ENCODE measurements around the gene POU2F1. TPM values are rescaled to one million over a fixed set of nuclear protein-coding genes. Genes with fewer than 3 reads are reported as not detected.

POU2F1 gene
- total and polyA plus RNA-seq, 4 donors, result 0.93 to 10.5 (median 6.5) TPM

DNA sequence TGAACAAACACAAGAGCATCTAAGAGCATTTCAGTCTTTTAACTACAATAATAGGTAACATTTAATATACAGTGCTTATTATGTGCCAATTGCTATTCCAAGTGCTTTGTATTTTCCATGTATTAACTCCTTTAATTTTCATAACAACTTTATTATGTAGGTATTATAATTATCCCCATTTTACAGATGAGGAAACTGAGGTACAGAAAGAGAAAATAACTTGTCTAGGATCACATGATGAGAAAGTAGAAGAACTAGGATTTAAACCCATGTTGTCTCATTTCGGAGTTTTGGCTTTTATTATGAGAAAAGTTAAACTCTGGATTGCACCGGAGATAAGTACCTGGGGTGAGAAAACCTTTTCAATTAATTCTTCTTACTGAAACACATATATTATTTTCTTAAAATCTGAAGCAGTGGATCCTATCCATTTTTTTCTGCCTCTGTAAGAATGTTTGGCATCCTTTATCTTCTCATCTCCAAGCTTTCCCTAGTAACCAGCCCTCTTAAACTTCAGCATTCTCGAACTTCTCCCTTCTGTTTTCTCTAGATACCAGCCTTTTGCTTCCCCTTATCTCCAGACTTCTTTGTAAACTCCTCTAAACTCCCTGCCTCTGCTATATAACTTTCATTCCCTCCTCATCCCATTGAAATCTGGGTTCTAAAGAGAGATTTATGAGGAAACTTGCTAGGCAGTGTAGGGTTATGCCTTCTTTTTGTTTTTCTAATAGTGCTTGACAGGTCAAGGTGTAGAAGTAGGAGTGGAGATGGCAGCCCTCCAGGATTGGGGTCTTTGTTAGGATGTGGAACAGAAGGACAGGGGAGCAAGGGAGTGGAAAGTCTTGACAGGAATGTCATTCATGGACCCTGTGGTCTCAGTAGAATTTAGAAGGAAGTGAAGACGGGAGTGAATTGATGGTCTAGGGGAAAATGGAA is 28.3 kb downstream of the POU2F1 start (continued):
- TF ChIP-seq, protein P1, sequence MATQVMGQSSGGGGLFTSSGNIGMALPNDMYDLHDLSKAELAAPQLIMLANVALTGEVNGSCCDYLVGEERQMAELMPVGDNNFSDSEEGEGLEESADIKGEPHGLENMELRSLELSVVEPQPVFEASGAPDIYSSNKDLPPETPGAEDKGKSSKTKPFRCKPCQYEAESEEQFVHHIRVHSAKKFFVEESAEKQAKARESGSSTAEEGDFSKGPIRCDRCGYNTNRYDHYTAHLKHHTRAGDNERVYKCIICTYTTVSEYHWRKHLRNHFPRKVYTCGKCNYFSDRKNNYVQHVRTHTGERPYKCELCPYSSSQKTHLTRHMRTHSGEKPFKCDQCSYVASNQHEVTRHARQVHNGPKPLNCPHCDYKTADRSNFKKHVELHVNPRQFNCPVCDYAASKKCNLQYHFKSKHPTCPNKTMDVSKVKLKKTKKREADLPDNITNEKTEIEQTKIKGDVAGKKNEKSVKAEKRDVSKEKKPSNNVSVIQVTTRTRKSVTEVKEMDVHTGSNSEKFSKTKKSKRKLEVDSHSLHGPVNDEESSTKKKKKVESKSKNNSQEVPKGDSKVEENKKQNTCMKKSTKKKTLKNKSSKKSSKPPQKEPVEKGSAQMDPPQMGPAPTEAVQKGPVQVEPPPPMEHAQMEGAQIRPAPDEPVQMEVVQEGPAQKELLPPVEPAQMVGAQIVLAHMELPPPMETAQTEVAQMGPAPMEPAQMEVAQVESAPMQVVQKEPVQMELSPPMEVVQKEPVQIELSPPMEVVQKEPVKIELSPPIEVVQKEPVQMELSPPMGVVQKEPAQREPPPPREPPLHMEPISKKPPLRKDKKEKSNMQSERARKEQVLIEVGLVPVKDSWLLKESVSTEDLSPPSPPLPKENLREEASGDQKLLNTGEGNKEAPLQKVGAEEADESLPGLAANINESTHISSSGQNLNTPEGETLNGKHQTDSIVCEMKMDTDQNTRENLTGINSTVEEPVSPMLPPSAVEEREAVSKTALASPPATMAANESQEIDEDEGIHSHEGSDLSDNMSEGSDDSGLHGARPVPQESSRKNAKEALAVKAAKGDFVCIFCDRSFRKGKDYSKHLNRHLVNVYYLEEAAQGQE (IDR thresholded peaks at IDR 0.05), result no peak
- no peak for TF ChIP-seq JUND (IDR thresholded peaks at IDR 0.05)

DNA sequence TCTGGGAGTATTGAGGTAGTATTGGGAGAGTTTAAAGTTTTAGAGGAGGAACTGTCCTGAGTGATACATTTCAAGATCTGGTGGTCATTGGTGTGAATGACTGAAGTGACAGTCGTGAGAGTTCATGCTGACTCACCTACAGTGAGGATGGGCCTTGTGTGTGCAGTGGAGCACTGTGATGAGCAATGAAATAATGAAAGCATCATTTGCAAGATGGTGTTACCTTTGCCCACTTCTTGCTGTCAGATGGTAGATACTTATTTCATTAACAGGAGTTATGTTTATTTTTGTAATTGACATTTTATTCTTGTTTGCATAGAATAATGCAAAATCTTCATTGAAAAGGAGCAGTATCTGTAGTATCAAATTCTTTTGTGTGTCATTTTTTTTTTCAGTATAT is 29.0 kb downstream of the POU2F1 start:
- H3K4me1 ChIP-seq (ENCODE audit: control insufficient read depth in 4 of 4, insufficient read depth in 4 of 4, low read length in 3 of 4), result peaks cover 0 to 5% (median 0%) of the 10 kb centered on the region in 4 donors
- H3K27me3 ChIP-seq (ENCODE audit: control insufficient read depth in 4 of 4, insufficient read depth in 4 of 4, low read length in 3 of 4), result no peaks in the 10 kb centered on the region
- DNase-seq (ENCODE audit: low spot score), result no peak
- no peaks in the 10 kb centered on the region for H3K9me3 ChIP-seq (ENCODE audit: control insufficient read depth in 4 of 4, low read length in 3 of 4)
- whole genome bisulfite sequencing, result 87% methylated on average over 1 of the region's 1 CpG
- no peak overlapping the region for H3K9ac ChIP-seq (ENCODE audit: low read depth in 1 of 2, low read length in 2 of 2)
- no peaks in the 10 kb centered on the region for H3K36me3 ChIP-seq (ENCODE audit: control insufficient read depth in 4 of 4, insufficient read depth in 3 of 4, low read depth in 1 of 4, low read length in 3 of 4)
- no peak overlapping the region for H3K27ac ChIP-seq (ENCODE audit: low read depth in 1 of 2, low read length in 2 of 2)
- no peak for TF ChIP-seq HNF4A (conservative IDR thresholded peaks at IDR 0.05)
- no peak for TF ChIP-seq EGR1 (IDR thresholded peaks at IDR 0.05; ENCODE audit: low read depth in 2 of 2)
- TF ChIP-seq, protein P2, sequence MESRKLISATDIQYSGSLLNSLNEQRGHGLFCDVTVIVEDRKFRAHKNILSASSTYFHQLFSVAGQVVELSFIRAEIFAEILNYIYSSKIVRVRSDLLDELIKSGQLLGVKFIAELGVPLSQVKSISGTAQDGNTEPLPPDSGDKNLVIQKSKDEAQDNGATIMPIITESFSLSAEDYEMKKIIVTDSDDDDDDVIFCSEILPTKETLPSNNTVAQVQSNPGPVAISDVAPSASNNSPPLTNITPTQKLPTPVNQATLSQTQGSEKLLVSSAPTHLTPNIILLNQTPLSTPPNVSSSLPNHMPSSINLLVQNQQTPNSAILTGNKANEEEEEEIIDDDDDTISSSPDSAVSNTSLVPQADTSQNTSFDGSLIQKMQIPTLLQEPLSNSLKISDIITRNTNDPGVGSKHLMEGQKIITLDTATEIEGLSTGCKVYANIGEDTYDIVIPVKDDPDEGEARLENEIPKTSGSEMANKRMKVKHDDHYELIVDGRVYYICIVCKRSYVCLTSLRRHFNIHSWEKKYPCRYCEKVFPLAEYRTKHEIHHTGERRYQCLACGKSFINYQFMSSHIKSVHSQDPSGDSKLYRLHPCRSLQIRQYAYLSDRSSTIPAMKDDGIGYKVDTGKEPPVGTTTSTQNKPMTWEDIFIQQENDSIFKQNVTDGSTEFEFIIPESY (IDR thresholded peaks at IDR 0.05), result no peak
- no peak overlapping the region for H3K4me3 ChIP-seq (ENCODE audit: low read depth in 1 of 3, low read length in 3 of 3)

DNA sequence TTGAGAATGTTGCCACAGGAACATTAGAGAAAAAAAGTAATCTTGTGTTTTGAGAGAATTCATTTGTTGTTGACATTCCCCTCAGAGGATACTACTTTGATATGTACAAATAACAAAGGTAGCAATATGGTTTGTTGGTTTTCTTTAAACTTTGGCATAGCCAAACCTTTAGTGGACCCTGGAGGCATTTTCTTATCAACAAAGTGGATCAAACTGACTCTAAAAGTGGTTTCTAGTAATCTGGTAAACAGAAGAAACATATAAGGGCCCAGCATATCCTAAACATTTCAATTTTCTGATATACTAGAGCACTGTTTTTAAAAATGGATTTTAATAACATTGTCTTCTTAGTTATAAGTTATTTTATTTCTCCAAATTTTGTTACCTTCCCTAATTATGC is 29.8 kb downstream of the POU2F1 start:
- H3K4me3 ChIP-seq (ENCODE audit: low read depth in 1 of 3, low read length in 3 of 3), result no peak overlapping the region
- H3K9ac ChIP-seq (ENCODE audit: low read depth in 1 of 2, low read length in 2 of 2), result no peak overlapping the region
- H3K27ac ChIP-seq (ENCODE audit: low read depth in 1 of 2, low read length in 2 of 2), result no peak overlapping the region
- peaks cover 0 to 5% (median 0%) of the 10 kb centered on the region in 4 donors for H3K4me1 ChIP-seq (ENCODE audit: control insufficient read depth in 4 of 4, insufficient read depth in 4 of 4, low read length in 3 of 4)
- DNase-seq (ENCODE audit: low spot score), result no peak
- no peaks in the 10 kb centered on the region for H3K27me3 ChIP-seq (ENCODE audit: control insufficient read depth in 4 of 4, insufficient read depth in 4 of 4, low read length in 3 of 4)
- no peaks in the 10 kb centered on the region for H3K9me3 ChIP-seq (ENCODE audit: control insufficient read depth in 4 of 4, low read length in 3 of 4)
- no peaks in the 10 kb centered on the region for H3K36me3 ChIP-seq (ENCODE audit: control insufficient read depth in 4 of 4, insufficient read depth in 3 of 4, low read depth in 1 of 4, low read length in 3 of 4)
- TF ChIP-seq, protein P3, sequence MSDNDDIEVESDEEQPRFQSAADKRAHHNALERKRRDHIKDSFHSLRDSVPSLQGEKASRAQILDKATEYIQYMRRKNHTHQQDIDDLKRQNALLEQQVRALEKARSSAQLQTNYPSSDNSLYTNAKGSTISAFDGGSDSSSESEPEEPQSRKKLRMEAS (IDR thresholded peaks at IDR 0.05), result no peak
- TF ChIP-seq, protein P4, sequence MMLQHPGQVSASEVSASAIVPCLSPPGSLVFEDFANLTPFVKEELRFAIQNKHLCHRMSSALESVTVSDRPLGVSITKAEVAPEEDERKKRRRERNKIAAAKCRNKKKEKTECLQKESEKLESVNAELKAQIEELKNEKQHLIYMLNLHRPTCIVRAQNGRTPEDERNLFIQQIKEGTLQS (IDR thresholded peaks at IDR 0.05), result no peak
- TF ChIP-seq GABPA (IDR thresholded peaks at IDR 0.05 in 1 of 2, conservative IDR thresholded peaks at IDR 0.05 in 1 of 2) (no peak), HNF4A (conservative IDR thresholded peaks at IDR 0.05) (no peak), HNF4G (IDR thresholded peaks at IDR 0.05) (no peak), RXRA (IDR thresholded peaks at IDR 0.05) (no peak), SP1 (IDR thresholded peaks at IDR 0.05) (no peak), EGR1 (IDR thresholded peaks at IDR 0.05; ENCODE audit: low read depth in 2 of 2) (no peak), FOXA1 (IDR thresholded peaks at IDR 0.05) (no peak), TAF1 (conservative IDR thresholded peaks at IDR 0.05) (no peak), RAD21 (IDR thresholded peaks at IDR 0.05) (no peak), FOXA2 (IDR thresholded peaks at IDR 0.05) (no peak)
- TF ChIP-seq, protein P2 (IDR thresholded peaks at IDR 0.05), result no peak
- TF ChIP-seq, protein P5, sequence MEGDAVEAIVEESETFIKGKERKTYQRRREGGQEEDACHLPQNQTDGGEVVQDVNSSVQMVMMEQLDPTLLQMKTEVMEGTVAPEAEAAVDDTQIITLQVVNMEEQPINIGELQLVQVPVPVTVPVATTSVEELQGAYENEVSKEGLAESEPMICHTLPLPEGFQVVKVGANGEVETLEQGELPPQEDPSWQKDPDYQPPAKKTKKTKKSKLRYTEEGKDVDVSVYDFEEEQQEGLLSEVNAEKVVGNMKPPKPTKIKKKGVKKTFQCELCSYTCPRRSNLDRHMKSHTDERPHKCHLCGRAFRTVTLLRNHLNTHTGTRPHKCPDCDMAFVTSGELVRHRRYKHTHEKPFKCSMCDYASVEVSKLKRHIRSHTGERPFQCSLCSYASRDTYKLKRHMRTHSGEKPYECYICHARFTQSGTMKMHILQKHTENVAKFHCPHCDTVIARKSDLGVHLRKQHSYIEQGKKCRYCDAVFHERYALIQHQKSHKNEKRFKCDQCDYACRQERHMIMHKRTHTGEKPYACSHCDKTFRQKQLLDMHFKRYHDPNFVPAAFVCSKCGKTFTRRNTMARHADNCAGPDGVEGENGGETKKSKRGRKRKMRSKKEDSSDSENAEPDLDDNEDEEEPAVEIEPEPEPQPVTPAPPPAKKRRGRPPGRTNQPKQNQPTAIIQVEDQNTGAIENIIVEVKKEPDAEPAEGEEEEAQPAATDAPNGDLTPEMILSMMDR (IDR thresholded peaks at IDR 0.05; ENCODE audit: low read depth, low read length, missing input control), result no peak
